ENCODE measurements around the gene DUSP3. TPM values are rescaled to one million over a fixed set of nuclear protein-coding genes. Genes with fewer than 3 reads are reported as not detected.

DUSP3 gene
- total and polyA plus RNA-seq, 2 experiments from 2014 or later, result 73.8 to 76.8 TPM

DNA sequence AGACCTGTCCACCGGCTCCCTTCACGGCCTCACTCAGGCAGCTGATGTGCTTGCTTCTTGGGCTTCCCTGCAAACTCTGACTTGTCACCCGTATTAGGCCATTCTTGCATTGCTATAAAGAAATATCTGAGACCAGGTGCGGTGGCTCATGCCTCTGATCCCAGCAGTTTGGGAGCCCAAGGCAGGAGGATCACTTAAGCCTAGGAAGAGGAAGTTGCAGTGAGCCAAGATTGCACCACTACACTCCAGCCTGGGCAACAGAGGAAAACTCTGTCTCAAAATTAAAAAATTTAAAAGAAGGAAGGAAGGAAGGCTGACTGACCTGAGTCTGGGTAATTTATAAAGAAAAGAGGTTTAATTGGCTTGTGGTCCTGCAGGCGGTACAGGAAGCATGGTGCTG, 37.1 kb downstream of the DUSP3 start:
- Histone ChIP-seq H3K9me2 (replicated peaks; ENCODE audit: insufficient read depth) (no peaks in the 10 kb centered on the region), H3K4me3 (no peak overlapping the region), H4K20me1 (ENCODE audit: insufficient read depth, poor library complexity, severe bottlenecking) (no peaks in the 10 kb centered on the region), H3K4me1 (ENCODE audit: insufficient read depth) (no peaks in the 10 kb centered on the region), H2AFZ (no peak overlapping the region), H3K79me2 (no peaks in the 10 kb centered on the region), H3K27me3 (no peaks in the 10 kb centered on the region), H3K9me3 (ENCODE audit: low read depth) (no peaks in the 10 kb centered on the region), H3K27ac (no peak overlapping the region), H3K36me3 (replicated peaks; ENCODE audit: insufficient read depth, low read depth) (no peaks in the 10 kb centered on the region), H3K4me2 (no peak overlapping the region)
- TF ChIP-seq EZH2 (IDR thresholded peaks at IDR 0.05; ENCODE audit: borderline replicate concordance) (no peak), EZH2phosphoT487 (IDR thresholded peaks at IDR 0.05; ENCODE audit: low read depth, severe bottlenecking, unreplicated experiment) (no peak)
- TF ChIP-seq, protein P1, sequence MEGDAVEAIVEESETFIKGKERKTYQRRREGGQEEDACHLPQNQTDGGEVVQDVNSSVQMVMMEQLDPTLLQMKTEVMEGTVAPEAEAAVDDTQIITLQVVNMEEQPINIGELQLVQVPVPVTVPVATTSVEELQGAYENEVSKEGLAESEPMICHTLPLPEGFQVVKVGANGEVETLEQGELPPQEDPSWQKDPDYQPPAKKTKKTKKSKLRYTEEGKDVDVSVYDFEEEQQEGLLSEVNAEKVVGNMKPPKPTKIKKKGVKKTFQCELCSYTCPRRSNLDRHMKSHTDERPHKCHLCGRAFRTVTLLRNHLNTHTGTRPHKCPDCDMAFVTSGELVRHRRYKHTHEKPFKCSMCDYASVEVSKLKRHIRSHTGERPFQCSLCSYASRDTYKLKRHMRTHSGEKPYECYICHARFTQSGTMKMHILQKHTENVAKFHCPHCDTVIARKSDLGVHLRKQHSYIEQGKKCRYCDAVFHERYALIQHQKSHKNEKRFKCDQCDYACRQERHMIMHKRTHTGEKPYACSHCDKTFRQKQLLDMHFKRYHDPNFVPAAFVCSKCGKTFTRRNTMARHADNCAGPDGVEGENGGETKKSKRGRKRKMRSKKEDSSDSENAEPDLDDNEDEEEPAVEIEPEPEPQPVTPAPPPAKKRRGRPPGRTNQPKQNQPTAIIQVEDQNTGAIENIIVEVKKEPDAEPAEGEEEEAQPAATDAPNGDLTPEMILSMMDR (IDR thresholded peaks at IDR 0.05; ENCODE audit: poor library complexity), result no peak
- DNase-seq (ENCODE audit: low spot score), result no peak
- WGBS (ENCODE audit: low lambda C conversion rate, missing lambda C conversion rate), result 89% methylated on average over 5 of the region's 5 CpGs

DNA sequence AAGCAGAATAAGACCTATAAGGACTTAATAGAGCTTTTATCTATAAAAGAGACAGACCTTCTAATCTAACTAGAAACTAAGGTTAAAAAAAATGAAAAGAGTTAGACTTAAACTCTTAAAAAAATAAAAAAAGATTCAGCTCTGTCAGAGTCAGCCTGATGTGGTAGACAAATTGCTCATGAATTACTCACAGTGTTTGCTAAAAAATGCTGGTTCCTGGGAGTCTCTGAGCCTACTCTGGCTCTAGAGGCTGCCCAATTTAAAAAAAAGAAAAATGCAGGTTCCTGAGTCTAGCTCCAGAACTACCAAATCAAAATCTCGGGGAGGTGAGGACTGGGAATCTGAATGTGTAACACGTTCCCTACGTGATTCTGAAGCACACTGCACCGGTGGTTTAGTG, 38.2 kb downstream of the DUSP3 start:
- no peak overlapping the region for H3K27ac ChIP-seq
- no peaks in the 10 kb centered on the region for H3K27me3 ChIP-seq
- H3K4me1 ChIP-seq (ENCODE audit: insufficient read depth), result no peaks in the 10 kb centered on the region
- H3K36me3 ChIP-seq (replicated peaks; ENCODE audit: insufficient read depth, low read depth), result no peaks in the 10 kb centered on the region
- no peak for DNase-seq (ENCODE audit: low spot score)
- no peaks in the 10 kb centered on the region for H3K79me2 ChIP-seq
- no peak overlapping the region for H3K4me2 ChIP-seq
- no peaks in the 10 kb centered on the region for H4K20me1 ChIP-seq (ENCODE audit: insufficient read depth, poor library complexity, severe bottlenecking)
- 95% methylated on average over 4 of the region's 4 CpGs for WGBS (ENCODE audit: low lambda C conversion rate, missing lambda C conversion rate)
- no peak for TF ChIP-seq EZH2phosphoT487 (IDR thresholded peaks at IDR 0.05; ENCODE audit: low read depth, severe bottlenecking, unreplicated experiment)
- TF ChIP-seq, protein P1 (IDR thresholded peaks at IDR 0.05; ENCODE audit: poor library complexity), result no peak
- no peak for TF ChIP-seq EZH2 (IDR thresholded peaks at IDR 0.05; ENCODE audit: borderline replicate concordance)
- no peaks in the 10 kb centered on the region for H3K9me3 ChIP-seq (ENCODE audit: low read depth)
- no peaks in the 10 kb centered on the region for H3K9me2 ChIP-seq (replicated peaks; ENCODE audit: insufficient read depth)
- no peak overlapping the region for H2AFZ ChIP-seq
- H3K4me3 ChIP-seq, result no peak overlapping the region

GRCh38 chr17:43737722-43738121, 41.1 kb downstream of the DUSP3 start:
- no peaks in the 10 kb centered on the region for H3K27me3 ChIP-seq
- H3K79me2 ChIP-seq, result no peaks in the 10 kb centered on the region
- no peaks in the 10 kb centered on the region for H3K4me1 ChIP-seq (ENCODE audit: insufficient read depth)
- no peaks in the 10 kb centered on the region for H4K20me1 ChIP-seq (ENCODE audit: insufficient read depth, poor library complexity, severe bottlenecking)
- no peak overlapping the region for H3K4me2 ChIP-seq
- WGBS (ENCODE audit: low lambda C conversion rate, missing lambda C conversion rate), result 93% methylated on average over 2 of the region's 2 CpGs
- H2AFZ ChIP-seq, result no peak overlapping the region
- H3K9me3 ChIP-seq (ENCODE audit: low read depth), result no peaks in the 10 kb centered on the region
- no peaks in the 10 kb centered on the region for H3K9me2 ChIP-seq (replicated peaks; ENCODE audit: insufficient read depth)
- TF ChIP-seq, protein P1 (IDR thresholded peaks at IDR 0.05; ENCODE audit: poor library complexity), result no peak
- TF ChIP-seq EZH2 (IDR thresholded peaks at IDR 0.05; ENCODE audit: borderline replicate concordance), result no peak
- no peak for TF ChIP-seq EZH2phosphoT487 (IDR thresholded peaks at IDR 0.05; ENCODE audit: low read depth, severe bottlenecking, unreplicated experiment)
- no peak overlapping the region for H3K27ac ChIP-seq
- no peaks in the 10 kb centered on the region for H3K36me3 ChIP-seq (replicated peaks; ENCODE audit: insufficient read depth, low read depth)
- no peak for DNase-seq (ENCODE audit: low spot score)
- no peak overlapping the region for H3K4me3 ChIP-seq

- Histone ChIP-seq H3K4me1 (ENCODE audit: insufficient read depth) (no peaks in the 10 kb centered on the region), H3K27ac (no peak overlapping the region), H2AFZ (no peak overlapping the region), H3K27me3 (no peaks in the 10 kb centered on the region), H3K4me3 (no peak overlapping the region), H3K9me3 (ENCODE audit: low read depth) (no peaks in the 10 kb centered on the region), H3K4me2 (no peak overlapping the region), H4K20me1 (ENCODE audit: insufficient read depth, poor library complexity, severe bottlenecking) (no peaks in the 10 kb centered on the region), H3K9me2 (replicated peaks; ENCODE audit: insufficient read depth) (no peaks in the 10 kb centered on the region), H3K36me3 (replicated peaks; ENCODE audit: insufficient read depth, low read depth) (no peaks in the 10 kb centered on the region), H3K79me2 (no peaks in the 10 kb centered on the region)
- TF ChIP-seq EZH2phosphoT487 (IDR thresholded peaks at IDR 0.05; ENCODE audit: low read depth, severe bottlenecking, unreplicated experiment) (no peak), EZH2 (IDR thresholded peaks at IDR 0.05; ENCODE audit: borderline replicate concordance) (no peak)
- TF ChIP-seq, protein P1 (IDR thresholded peaks at IDR 0.05; ENCODE audit: poor library complexity), result no peak
- DNase-seq (ENCODE audit: low spot score), result no peak
- 76% methylated on average over 2 of the region's 2 CpGs for WGBS (ENCODE audit: low lambda C conversion rate, missing lambda C conversion rate)
Observed at GRCh38 chr17:43736389-43736788, 42.4 kb downstream of the DUSP3 start.

Data from hepatocyte (in vitro differentiated cells).